Left ventricle myocardium inferior (tissue), 1 donor: ENCODE results near the gene CCSER1. TPM values are rescaled to one million over a fixed set of nuclear protein-coding genes. Genes with fewer than 3 reads are reported as not detected.

Source experiments
- DNase-seq: peaks from one replicate; pipeline ENCODE4 v3.0.0-alpha.2; 2020
- H3K27ac ChIP-seq: fragments of 200-600 bp; replicated peaks from 2 replicates; pipeline ENCODE4 v1.8.0; 2021
- H3K27me3 ChIP-seq: fragments of 200-600 bp; 2 replicates; pipeline ENCODE4 v1.8.0; 2021; ENCODE audit warnings: low read depth
- H3K36me3 ChIP-seq: fragments of 200-600 bp; 2 replicates; pipeline ENCODE4 v1.8.0; 2021
- H3K4me1 ChIP-seq: fragments of 200-600 bp; 2 replicates; pipeline ENCODE4 v1.8.0; 2021
- H3K4me3 ChIP-seq: fragments of 200-600 bp; 2 replicates; pipeline ENCODE4 v1.8.0; 2021; ENCODE audit warnings: mild to moderate bottlenecking, moderate library complexity
- H3K9me3 ChIP-seq: fragments of 200-600 bp; replicated peaks from 2 replicates; pipeline ENCODE4 v1.8.0; 2021
- intact Hi-C: fragments of 100-400 bp; cut with micrococcal nuclease; formaldehyde crosslinking; loops from one replicate; pipeline ENCODE4 v1.11.0; 2022
- total RNA-seq: library from RNA; stranded (reverse); fragmentation: NEBNext Ultra II Directional; extraction: Animal tissue kit (Norgen Biotek cat#: 25700); gene quantifications from one replicate; pipeline ENCODE4 v1.2.1, GENCODE V29; 2021
- TF ChIP-seq, protein P1 (sequence below): fragments of 200-600 bp; IDR thresholded peaks from 2 replicates; pipeline ENCODE4 v1.8.0; 2021; ENCODE audit warnings: antibody characterized with exemption, mild to moderate bottlenecking, borderline replicate concordance
- donor health status: DM: no; HTN: yes; CAD: no; lungs with severe emphysema.

The CCSER1 gene
- total RNA-seq, 1 donor from 2014 or later, result 13.2 TPM

DNA sequence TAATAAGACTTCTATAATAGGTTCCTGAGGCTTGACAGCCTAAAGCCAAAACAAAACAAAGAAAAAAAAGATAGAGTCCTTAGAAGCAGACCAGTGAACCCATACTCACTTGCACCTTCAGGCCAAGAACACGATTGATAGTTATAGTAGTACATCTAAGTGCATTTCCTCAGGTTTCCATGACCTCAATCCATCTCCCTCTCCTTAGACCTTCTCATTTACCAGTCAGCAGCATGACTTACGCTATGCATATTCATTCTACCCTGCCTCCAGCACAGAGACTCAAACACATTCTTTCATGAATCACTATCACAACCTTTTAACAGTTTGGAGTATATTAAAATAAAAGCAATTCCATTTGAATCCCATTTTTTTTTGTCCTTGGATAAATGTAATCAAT lies 855.6 kb downstream of the CCSER1 start:
- TF ChIP-seq, protein P1, sequence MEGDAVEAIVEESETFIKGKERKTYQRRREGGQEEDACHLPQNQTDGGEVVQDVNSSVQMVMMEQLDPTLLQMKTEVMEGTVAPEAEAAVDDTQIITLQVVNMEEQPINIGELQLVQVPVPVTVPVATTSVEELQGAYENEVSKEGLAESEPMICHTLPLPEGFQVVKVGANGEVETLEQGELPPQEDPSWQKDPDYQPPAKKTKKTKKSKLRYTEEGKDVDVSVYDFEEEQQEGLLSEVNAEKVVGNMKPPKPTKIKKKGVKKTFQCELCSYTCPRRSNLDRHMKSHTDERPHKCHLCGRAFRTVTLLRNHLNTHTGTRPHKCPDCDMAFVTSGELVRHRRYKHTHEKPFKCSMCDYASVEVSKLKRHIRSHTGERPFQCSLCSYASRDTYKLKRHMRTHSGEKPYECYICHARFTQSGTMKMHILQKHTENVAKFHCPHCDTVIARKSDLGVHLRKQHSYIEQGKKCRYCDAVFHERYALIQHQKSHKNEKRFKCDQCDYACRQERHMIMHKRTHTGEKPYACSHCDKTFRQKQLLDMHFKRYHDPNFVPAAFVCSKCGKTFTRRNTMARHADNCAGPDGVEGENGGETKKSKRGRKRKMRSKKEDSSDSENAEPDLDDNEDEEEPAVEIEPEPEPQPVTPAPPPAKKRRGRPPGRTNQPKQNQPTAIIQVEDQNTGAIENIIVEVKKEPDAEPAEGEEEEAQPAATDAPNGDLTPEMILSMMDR, result no peak
- Histone ChIP-seq H3K9me3 (no peaks in the 10 kb centered on the region), H3K27me3 (no peaks in the 10 kb centered on the region), H3K27ac (no peak overlapping the region), H3K4me1 (no peaks in the 10 kb centered on the region), H3K4me3 (no peak overlapping the region), H3K36me3 (no peaks in the 10 kb centered on the region)
- intact Hi-C loops, result no loop called here
- DNase-seq, result no peak

DNA sequence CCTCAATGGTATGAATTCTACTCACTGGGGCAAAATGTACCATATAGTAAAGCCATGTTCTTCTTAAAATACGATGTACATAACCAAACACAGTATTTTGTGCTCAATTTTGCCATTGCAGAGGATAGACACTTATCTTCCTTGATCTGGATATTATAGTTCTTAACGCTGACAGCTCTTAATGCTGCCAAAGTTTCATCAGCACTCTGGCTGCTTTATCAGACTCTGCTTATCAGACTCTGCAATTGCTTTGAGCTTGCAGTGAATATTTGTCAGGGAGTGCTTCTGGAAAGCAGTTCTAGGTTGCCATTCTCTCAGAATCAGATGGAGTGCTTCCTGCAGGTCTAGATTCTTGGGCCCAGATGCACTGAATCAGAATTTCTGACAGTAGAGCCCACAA lies 863.1 kb downstream of the CCSER1 start:
- intact Hi-C loops, result no loop called here
- Histone ChIP-seq H3K27ac (no peak overlapping the region), H3K9me3 (no peaks in the 10 kb centered on the region), H3K4me3 (no peak overlapping the region), H3K27me3 (no peaks in the 10 kb centered on the region), H3K4me1 (peaks cover 9% of the 10 kb centered on the region), H3K36me3 (no peaks in the 10 kb centered on the region)
- TF ChIP-seq, protein P1, result no peak
- no peak for DNase-seq

DNA sequence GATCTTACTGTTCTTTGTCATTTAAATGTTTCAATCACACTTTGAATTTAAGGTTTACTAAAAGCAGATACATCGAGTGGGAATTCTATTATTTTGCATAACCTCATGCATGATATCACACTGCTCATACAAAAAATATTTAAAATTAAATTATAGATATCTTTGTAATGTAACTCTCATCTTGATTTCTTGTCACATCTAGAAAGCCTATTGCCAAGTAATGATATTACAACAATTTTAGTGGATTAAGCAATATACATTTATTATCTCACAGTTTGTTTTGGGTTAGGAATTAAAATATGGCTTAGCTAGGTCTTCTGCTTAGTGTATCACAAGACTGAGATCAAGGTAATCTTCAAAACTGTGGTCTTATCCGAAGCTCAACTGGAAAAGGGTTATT lies 865.0 kb downstream of the CCSER1 start:
- no peaks in the 10 kb centered on the region for H3K9me3 ChIP-seq
- no peaks in the 10 kb centered on the region for H3K36me3 ChIP-seq
- H3K27ac ChIP-seq, result no peak overlapping the region
- no peak for DNase-seq
- H3K4me3 ChIP-seq, result no peak overlapping the region
- TF ChIP-seq, protein P1, result no peak
- intact Hi-C loops, result no loop called here
- H3K27me3 ChIP-seq, result no peaks in the 10 kb centered on the region
- H3K4me1 ChIP-seq, result peaks cover 9% of the 10 kb centered on the region

DNA sequence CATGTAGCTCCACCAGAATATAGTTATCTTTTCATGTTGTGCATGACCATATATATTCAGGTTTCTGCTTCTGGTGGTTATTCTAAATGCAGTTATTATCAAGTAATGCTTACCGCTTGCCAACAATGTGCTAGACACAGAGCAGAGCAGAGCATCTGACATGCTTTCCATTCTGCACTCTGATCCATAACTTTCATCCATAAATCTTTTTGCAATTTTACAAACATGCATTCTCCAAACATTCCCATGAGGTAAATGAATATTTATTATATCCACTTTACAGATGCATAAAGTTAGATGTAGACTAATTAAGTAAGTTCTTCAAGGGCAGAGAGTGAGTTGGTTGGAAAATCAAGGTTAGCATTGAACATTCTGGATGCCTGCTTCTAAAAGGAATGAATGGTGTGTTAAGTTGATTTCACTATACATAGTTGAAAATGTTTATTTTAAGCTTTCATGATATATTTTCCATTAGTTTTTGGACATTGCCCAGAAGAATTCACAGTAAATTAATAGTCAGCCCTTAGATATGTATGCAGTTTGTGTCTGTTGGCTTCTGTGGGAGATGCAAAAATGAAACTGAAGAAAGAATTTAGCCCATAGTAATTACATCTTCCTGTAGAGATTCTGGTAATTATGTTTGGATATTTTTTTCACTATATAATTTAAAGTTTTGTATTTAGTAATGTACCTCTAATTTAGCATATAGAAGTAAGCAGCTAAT lies 867.8 kb downstream of the CCSER1 start:
- intact Hi-C loops, result no loop called here
- Histone ChIP-seq H3K4me3 (no peak overlapping the region), H3K4me1 (peaks cover 6% of the 10 kb centered on the region), H3K27ac (no peak overlapping the region), H3K9me3 (peaks cover 11% of the 10 kb centered on the region), H3K27me3 (no peaks in the 10 kb centered on the region), H3K36me3 (no peaks in the 10 kb centered on the region)
- TF ChIP-seq, protein P1, result no peak
- DNase-seq, result no peak

DNA sequence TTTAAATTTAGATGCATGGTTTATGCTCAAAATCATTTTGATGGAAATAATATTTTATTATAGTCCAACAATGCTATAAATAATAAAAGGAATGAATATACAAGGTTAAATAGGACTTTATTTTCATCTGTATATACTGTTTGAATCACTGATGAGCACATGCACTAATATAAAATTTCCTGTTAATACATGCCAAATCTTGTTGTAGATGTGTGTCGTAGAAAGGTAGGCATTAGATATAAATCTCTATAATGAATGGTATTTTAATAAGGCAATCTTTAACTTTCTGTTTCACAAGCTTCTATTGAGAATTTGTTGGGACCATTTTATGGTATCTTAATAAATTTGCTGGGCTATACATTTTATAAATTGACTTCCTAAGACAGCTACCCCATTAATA lies 868.8 kb downstream of the CCSER1 start:
- H3K4me1 ChIP-seq, result no peaks in the 10 kb centered on the region
- peaks cover 11% of the 10 kb centered on the region for H3K9me3 ChIP-seq
- H3K4me3 ChIP-seq, result no peak overlapping the region
- H3K27ac ChIP-seq, result no peak overlapping the region
- DNase-seq, result no peak
- intact Hi-C loops, result no loop called here
- no peaks in the 10 kb centered on the region for H3K27me3 ChIP-seq
- H3K36me3 ChIP-seq, result no peaks in the 10 kb centered on the region
- TF ChIP-seq, protein P1, result no peak
